A549 (cell line): ENCODE data around the gene NIPAL3. TPM values are rescaled to one million over a fixed set of nuclear protein-coding genes. Genes with fewer than 3 reads are reported as not detected.

Source experiments
- ATAC-seq, 2 experiments: fragments of 200-7000 bp in 1 of 2; fragments of >200 bp in 1 of 2; cut with Nextera tagmentation in 1 of 2; cut with Tn5 transposase in 1 of 2; 3 replicates each; pipeline versions ENCODE4 v1.8.0 to v1.9.1; 2018 to 2020; ENCODE audit warnings: mild to moderate bottlenecking in 1 of 2, moderate library complexity in 1 of 2
- CTCF ChIA-PET: fragments of 300-600 bp; sonication (Branson Sonifier 250); formaldehyde crosslinking; extraction: SDS; loops from one replicate; lab custom pipeline; 2021; ENCODE audit warnings: antibody characterized with exemption, inconsistent platforms; lab: Yijun Ruan, JAX
- POLR2A ChIA-PET: fragments of 350-600 bp; formaldehyde crosslinking; extraction: SDS; loops from one replicate; lab custom pipeline; 2021; ENCODE audit warnings: antibody characterized with exemption, inconsistent platforms; lab: Yijun Ruan, JAX
- DNase-seq, 2 experiments: peaks; one replicate each; pipeline versions ENCODE4 v3.0.0 to v3.0.0-alpha.2; 2011 to 2016; ENCODE audit warnings: low read depth in 1 of 2, low spot score in 1 of 2
- FAIRE-seq: peaks from 2 replicates; lab custom pipeline; 2011; peaks lifted over from hg19 to GRCh38; lab: Jason Lieb, UNC
- H3K27ac ChIP-seq, 2 experiments: fragments of >200 bp; sonication (Bioruptor Twin); formaldehyde crosslinking; 3 replicates each; pipeline ENCODE4 v1.5.1; 2016 to 2017
- H3K4me1 ChIP-seq: fragments of >200 bp; sonication (Bioruptor Twin); formaldehyde crosslinking; 3 replicates; pipeline ENCODE4 v1.6.1; 2016
- H3K4me2 ChIP-seq: fragments of >200 bp; sonication (Bioruptor Twin); formaldehyde crosslinking; 3 replicates; pipeline ENCODE4 v1.6.1; 2016
- H3K4me3 ChIP-seq: fragments of >200 bp; sonication (Bioruptor Twin); formaldehyde crosslinking; 3 replicates; pipeline ENCODE4 v1.5.1; 2016
- H3K9me3 ChIP-seq: fragments of >200 bp; sonication (Bioruptor Twin); formaldehyde crosslinking; 3 replicates; pipeline ENCODE4 v1.6.1; 2016
- CHD4 ChIP-seq: fragments of 200-600 bp; sonication (generic); IDR thresholded peaks from 2 replicates; pipeline ENCODE4 v1.6.1; 2016; ENCODE audit warnings: antibody characterized with exemption, mild to moderate bottlenecking, borderline replicate concordance
- EHF ChIP-seq: fragments of 250-450 bp; sonication (Bioruptor Pico); IDR thresholded peaks from 2 replicates; pipeline ENCODE4 v1.5.0; 2020; ENCODE audit warnings: mild to moderate bottlenecking
- EHMT2 ChIP-seq: fragments of 200-600 bp; sonication (generic); IDR thresholded peaks from 2 replicates; pipeline ENCODE4 v1.6.1; 2016; ENCODE audit warnings: antibody characterized with exemption, low read depth, mild to moderate bottlenecking, moderate library complexity
- FOSB ChIP-seq: fragments of 250-450 bp; sonication (Bioruptor Pico); IDR thresholded peaks from 2 replicates; pipeline ENCODE4 v1.5.0; 2020; ENCODE audit warnings: mild to moderate bottlenecking, moderate library complexity
- FOXS1 ChIP-seq: fragments of 250-450 bp; sonication (Bioruptor Pico); IDR thresholded peaks from 2 replicates; pipeline ENCODE4 v1.5.0; 2020; ENCODE audit warnings: mild to moderate bottlenecking, moderate library complexity
- HDAC2 ChIP-seq: fragments of 200-600 bp; sonication (generic); IDR thresholded peaks from 2 replicates; pipeline ENCODE4 v1.6.1; 2016
- HEYL ChIP-seq: fragments of 250-450 bp; sonication (Bioruptor Pico); IDR thresholded peaks from 2 replicates; pipeline ENCODE4 v1.8.0; 2021; ENCODE audit warnings: mild to moderate bottlenecking, moderate library complexity
- HOXA7 ChIP-seq: fragments of 250-450 bp; sonication (Bioruptor Pico); IDR thresholded peaks from 2 replicates; pipeline ENCODE4 v1.5.0; 2020; ENCODE audit warnings: mild to moderate bottlenecking, moderate library complexity
- MAFK ChIP-seq: fragments of 450-650 bp; IDR thresholded peaks from 2 replicates; pipeline ENCODE4 v1.6.1; 2014; ENCODE audit not compliant: partially characterized antibody
- MAZ ChIP-seq: fragments of 150-350 bp; IDR thresholded peaks from 2 replicates; pipeline ENCODE4 v1.6.1; 2014; ENCODE audit warnings: antibody characterized with exemption, low read depth, low read length, borderline replicate concordance
- NFE2L2 ChIP-seq: fragments of 150-350 bp; conservative IDR thresholded peaks from 2 replicates; pipeline ENCODE4 v1.6.1; 2014; ENCODE audit warnings: low read length
- NPAS2 ChIP-seq: fragments of 250-450 bp; sonication (Bioruptor Pico); IDR thresholded peaks from 2 replicates; pipeline ENCODE4 v1.8.0; 2022; ENCODE audit warnings: mild to moderate bottlenecking, moderate library complexity, borderline replicate concordance
- POLR2AphosphoS2 ChIP-seq: conservative IDR thresholded peaks from 2 replicates; pipeline ENCODE4 v1.6.1; 2012; ENCODE audit warnings: low read length, improper control_type of control experiment, inconsistent platforms
- RARB ChIP-seq: fragments of 250-450 bp; sonication (Bioruptor Pico); IDR thresholded peaks from 2 replicates; pipeline ENCODE4 v1.8.0; 2021; ENCODE audit warnings: mild to moderate bottlenecking, moderate library complexity
- SMC3 ChIP-seq: fragments of >200 bp; sonication (Bioruptor Twin); formaldehyde crosslinking; IDR thresholded peaks from 3 replicates; pipeline ENCODE4 v1.6.1; 2018; ENCODE audit warnings: inconsistent platforms
- SREBF2 ChIP-seq: fragments of 450-650 bp; IDR thresholded peaks from 2 replicates; pipeline ENCODE4 v1.6.1; 2014; ENCODE audit warnings: mild to moderate bottlenecking, moderate library complexity
- TP53 ChIP-seq: fragments of 250-450 bp; sonication (Bioruptor Pico); IDR thresholded peaks from 2 replicates; pipeline ENCODE4 v1.5.0; 2021; ENCODE audit warnings: mild to moderate bottlenecking, moderate library complexity
- ZSCAN20 ChIP-seq: fragments of 250-450 bp; sonication (Bioruptor Pico); IDR thresholded peaks from 2 replicates; pipeline ENCODE4 v1.8.0; 2022; ENCODE audit warnings: mild to moderate bottlenecking, moderate library complexity
- WGBS: methylation state at CpG from one replicate; pipeline ENCODE4 v1.1.6; 2017; ENCODE audit errors: missing lambda C conversion rate; 5-methylcytosine and 5-hydroxymethylcytosine counted together
- polyA plus RNA-seq, 4 experiments: library from polyadenylated mRNA; depleted of rRNA in 3 of 4; stranded (reverse); fragments of >200 nt; fragmentation: RNase III in 1 of 4; extraction: RNeasy Plus Mini Kit Qiagen cat#74134 plus additional on column Dnase treatment in 1 of 4; gene quantifications; 2 replicates in 3 of 4; 3 replicates in 1 of 4; pipeline ENCODE4 v1.2.3, GENCODE V29; 2011 to 2017
- TF ChIP-seq, protein P1 (sequence below): IDR thresholded peaks from 2 replicates; pipeline ENCODE4 v1.6.1; 2012; ENCODE audit warnings: low read depth, borderline replicate concordance
- TF ChIP-seq, protein P2 (sequence below): fragments of >200 bp; sonication (Bioruptor Twin); formaldehyde crosslinking; IDR thresholded peaks from 3 replicates; pipeline ENCODE4 v1.5.1; 2016
- TF ChIP-seq, protein P3 (sequence below): fragments of 250-450 bp; sonication (Bioruptor Pico); IDR thresholded peaks from 2 replicates; pipeline ENCODE4 v1.5.0; 2020; ENCODE audit warnings: low read depth, mild to moderate bottlenecking, moderate library complexity

NIPAL3 gene
- polyA plus RNA-seq, 2 of the 4 experiments (the other 2 are of a cell fraction), result 5.1 to 10.4 TPM

DNA sequence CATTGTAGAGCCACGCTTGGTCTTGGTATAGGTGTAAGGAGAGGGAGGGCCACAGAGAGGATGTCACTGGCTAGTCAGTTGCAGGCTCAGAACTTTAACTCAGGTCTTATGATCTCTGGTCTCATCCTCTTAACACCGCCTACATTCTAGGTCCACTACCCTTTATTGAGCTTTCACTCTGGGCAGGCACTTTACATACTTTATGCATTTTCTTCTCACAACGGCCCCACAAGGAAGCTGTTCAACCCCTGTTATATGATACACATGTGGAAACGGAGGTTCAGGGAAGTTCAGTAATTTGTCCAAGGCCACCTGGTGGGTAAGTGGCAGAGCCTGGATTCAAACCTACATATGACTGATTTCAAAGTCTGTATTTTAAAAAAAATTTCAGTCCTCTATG is 61.7 kb downstream of the NIPAL3 start:
- ATAC-seq (no peak), DNase-seq (no peak), FAIRE-seq (no peak)
- ChIA-PET CTCF (interaction anchor here (0.9 kb wide), 1 partner anchor 20 kb away, joined by 4 read pairs; no protein-coding TSS in a partner anchor), POLR2A (no interaction called here)
- WGBS, result 88% methylated on average over 4 of the region's 4 CpGs
- no peaks in the 10 kb centered on the region for H3K9me3 ChIP-seq
- H3K27ac ChIP-seq, result no peak overlapping the region
- H3K4me3 ChIP-seq, result no peak overlapping the region
- TF ChIP-seq EHF (CRISPR knock-in tag) (no peak), POLR2AphosphoS2 (no peak), CHD4 (no peak), HOXA7 (CRISPR knock-in tag) (no peak), SMC3 (no peak), EHMT2 (no peak), ZSCAN20 (no peak), FOXS1 (no peak), SREBF2 (no peak), MAZ (no peak), HEYL (CRISPR knock-in tag) (no peak), TP53 (CRISPR knock-in tag) (no peak), RARB (CRISPR knock-in tag) (no peak), HDAC2 (no peak), FOSB (CRISPR knock-in tag) (no peak), NFE2L2 (no peak), NPAS2 (CRISPR knock-in tag) (no peak)
- TF ChIP-seq, protein P1, sequence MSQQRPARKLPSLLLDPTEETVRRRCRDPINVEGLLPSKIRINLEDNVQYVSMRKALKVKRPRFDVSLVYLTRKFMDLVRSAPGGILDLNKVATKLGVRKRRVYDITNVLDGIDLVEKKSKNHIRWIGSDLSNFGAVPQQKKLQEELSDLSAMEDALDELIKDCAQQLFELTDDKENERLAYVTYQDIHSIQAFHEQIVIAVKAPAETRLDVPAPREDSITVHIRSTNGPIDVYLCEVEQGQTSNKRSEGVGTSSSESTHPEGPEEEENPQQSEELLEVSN, result no peak
- TF ChIP-seq, protein P2, sequence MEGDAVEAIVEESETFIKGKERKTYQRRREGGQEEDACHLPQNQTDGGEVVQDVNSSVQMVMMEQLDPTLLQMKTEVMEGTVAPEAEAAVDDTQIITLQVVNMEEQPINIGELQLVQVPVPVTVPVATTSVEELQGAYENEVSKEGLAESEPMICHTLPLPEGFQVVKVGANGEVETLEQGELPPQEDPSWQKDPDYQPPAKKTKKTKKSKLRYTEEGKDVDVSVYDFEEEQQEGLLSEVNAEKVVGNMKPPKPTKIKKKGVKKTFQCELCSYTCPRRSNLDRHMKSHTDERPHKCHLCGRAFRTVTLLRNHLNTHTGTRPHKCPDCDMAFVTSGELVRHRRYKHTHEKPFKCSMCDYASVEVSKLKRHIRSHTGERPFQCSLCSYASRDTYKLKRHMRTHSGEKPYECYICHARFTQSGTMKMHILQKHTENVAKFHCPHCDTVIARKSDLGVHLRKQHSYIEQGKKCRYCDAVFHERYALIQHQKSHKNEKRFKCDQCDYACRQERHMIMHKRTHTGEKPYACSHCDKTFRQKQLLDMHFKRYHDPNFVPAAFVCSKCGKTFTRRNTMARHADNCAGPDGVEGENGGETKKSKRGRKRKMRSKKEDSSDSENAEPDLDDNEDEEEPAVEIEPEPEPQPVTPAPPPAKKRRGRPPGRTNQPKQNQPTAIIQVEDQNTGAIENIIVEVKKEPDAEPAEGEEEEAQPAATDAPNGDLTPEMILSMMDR, result no peak
- H3K4me2 ChIP-seq, result no peak overlapping the region
- peaks cover 16% of the 10 kb centered on the region; the same call in 2 of the 3 replicates for H3K4me1 ChIP-seq

DNA sequence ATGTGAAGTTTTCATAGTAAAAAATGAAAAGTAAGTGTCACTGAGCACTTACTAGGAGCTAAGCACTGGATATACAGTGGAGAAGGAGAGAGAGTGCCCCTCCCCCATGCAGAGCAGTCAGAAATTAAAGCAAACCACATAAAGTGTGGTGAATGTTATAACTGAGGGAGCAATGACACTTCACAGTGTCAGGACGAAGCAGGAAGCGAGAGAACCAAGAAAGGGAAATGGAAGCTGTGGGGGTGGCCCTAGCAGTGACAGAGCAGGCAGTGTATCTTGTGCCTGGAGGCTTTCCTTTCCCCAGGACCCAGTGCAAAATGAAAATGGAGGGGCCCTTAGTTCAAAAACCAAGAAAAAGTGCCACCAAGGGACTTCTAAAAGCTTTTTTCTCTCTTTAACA is 65.5 kb downstream of the NIPAL3 start:
- Histone ChIP-seq H3K9me3 (no peaks in the 10 kb centered on the region), H3K4me2 (no peak overlapping the region)

More for the DNA sequence above, 65.5 kb downstream of the NIPAL3 start:
- WGBS, result 86% methylated on average over 2 of the region's 2 CpGs
- ChIA-PET POLR2A (no interaction called here), CTCF (interaction anchor here (1.0 kb wide), 1 partner anchor 51 kb away, joined by 3 read pairs; no protein-coding TSS in a partner anchor)
- Histone ChIP-seq H3K4me1 (peaks cover 11% of the 10 kb centered on the region; the same call in 2 of the 3 replicates), H3K27ac (no peak overlapping the region), H3K4me3 (no peak overlapping the region)
- DNase-seq (no peak), ATAC-seq (no peak), FAIRE-seq (no peak)
- no peak for TF ChIP-seq HEYL (CRISPR knock-in tag)
- TF ChIP-seq MAFK, result no peak
- TF ChIP-seq, protein P3, sequence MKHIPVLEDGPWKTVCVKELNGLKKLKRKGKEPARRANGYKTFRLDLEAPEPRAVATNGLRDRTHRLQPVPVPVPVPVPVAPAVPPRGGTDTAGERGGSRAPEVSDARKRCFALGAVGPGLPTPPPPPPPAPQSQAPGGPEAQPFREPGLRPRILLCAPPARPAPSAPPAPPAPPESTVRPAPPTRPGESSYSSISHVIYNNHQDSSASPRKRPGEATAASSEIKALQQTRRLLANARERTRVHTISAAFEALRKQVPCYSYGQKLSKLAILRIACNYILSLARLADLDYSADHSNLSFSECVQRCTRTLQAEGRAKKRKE, result no peak
- TF ChIP-seq HOXA7 (CRISPR knock-in tag), result no peak
- no peak for TF ChIP-seq FOXS1
